HT-29 (cell line): ENCODE data around the gene PCDHGB2. TPM values are rescaled to one million over a fixed set of nuclear protein-coding genes. Genes with fewer than 3 reads are reported as not detected.
A peak's percentile ranks its signal among the peaks of the same experiment; 100 is the strongest.
"Not testable (repeated sequence)": the region's sequence is repeated elsewhere in the genome, so short reads cannot be mapped to it uniquely, and the experiment has no call there.

Experiments used
- DNase-seq: peaks from one replicate; pipeline ENCODE4 v3.0.0-alpha.2; 2015; ENCODE audit warnings: low spot score
- total RNA-seq: library from RNA; depleted of rRNA; stranded (reverse); fragments of >200 nt; shearing (Covaris generic); gene quantifications from 2 replicates; pipeline ENCODE4 v1.2.3, GENCODE V29; 2014; rRNA removed

The PCDHGB2 gene
- total RNA-seq, result 0.26 TPM in 1 of 2 replicates, not detected in the other

DNA sequence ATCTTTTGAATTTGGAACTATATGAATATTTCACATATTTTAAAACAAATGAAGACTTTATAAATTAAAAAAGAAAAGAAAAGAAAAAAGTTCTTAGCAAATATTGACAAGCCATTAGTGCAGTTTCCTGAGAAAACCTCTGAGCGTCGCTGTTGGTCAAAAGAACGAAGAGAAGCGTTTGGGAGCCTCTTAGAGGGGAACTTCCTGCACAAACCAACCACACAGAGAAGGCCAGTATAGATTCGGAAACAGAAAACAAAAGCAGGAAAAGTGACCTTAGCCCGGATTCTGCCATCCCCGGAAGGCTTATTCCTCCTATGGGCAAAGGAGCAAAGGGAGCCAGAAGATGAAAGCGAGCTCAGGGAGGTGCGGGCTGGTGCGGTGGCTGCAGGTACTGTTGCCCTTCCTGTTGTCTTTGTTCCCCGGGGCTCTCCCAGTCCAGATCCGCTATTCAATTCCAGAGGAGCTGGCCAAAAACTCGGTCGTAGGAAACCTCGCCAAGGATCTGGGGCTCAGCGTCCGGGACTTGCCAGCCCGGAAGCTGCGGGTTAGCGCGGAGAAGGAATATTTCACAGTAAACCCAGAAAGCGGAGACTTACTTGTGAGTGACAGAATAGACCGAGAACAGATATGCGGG lies at the start of gene PCDHGB2:
TSS of gene PCDHGB2 (plus strand) at position 205 of the 637 bp plus-strand sequence. CDS start at position 347, 142 bp downstream.
- peak; percentile 40 for DNase-seq

DNA sequence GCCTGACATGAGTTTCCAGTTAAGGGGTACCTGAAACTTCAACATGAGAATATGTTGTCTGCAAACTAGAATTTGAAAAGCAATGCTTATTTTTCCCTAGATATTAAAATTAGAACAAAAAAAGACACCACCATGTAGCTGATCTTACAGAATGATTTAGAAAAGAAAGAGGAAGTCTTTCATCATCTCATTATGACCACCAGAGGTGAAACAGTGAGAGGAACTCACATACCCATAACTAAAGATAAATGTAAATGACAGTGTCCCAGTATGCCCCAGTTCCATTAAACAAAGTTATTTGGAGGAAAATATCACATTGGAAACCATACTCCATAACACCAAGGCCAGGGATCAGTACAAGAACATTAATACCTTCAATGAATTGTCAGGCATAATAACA lies 46.1 kb upstream of the PCDHGB2 start:
- DNase-seq, result no peak

DNA sequence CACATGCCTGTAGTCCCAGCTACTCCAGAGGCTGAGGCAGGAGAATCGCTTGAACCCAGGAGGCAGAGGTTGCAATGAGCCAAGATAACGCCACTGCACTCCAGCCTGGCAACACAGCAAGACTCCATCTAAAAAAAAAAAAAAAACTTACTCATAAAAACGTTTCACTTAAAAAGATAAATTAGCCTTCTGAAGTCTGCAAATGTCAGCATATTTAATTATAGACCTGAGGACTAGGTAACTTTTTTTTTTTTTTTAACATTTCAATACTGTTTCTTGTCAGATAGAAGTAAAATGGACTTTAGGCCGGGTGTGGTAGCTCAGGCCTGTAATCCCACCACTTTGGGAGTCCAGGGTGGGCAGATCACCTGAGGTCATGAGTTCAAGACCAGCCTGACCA lies 42.8 kb upstream of the PCDHGB2 start:
- not testable (repeated sequence) for DNase-seq

DNA sequence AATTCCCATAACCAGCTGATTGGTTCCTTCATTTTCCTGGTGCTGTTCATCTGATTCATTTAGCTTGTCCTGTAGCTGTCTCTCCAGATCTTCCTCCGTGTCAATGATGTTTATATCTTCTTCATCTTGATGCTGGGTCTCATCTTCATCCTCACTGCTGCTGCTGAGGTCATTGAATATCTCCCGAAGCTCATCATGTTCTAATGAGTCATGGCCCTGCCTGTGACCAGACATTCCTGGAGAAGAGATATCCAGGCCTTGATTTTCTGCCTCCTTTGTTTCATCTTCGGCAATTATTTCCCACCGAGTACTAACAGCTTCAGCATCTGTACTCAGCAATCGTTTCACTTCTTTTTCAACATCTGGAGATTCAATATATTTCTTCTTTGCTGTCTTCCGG lies 40.6 kb upstream of the PCDHGB2 start:
- DNase-seq, result no peak

DNA sequence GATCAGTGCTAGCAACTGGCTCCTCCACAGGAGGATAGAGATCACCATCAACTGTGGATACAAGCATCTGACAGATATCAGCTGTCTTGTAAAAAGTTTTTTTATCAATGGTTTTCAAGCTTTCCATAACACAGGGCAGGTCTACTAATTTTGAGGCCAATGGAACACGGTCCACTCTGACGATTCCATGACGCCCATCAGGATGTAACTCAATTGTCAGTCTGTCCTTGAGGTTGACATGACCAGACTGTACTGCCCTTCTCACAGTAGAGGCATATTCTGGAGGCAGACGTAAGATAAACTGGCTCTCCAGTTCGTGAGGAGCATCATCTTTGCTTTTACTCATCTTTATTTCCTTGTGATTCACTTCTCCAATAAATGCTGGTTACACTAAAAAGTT lies 40.1 kb upstream of the PCDHGB2 start:
- no peak for DNase-seq

DNA sequence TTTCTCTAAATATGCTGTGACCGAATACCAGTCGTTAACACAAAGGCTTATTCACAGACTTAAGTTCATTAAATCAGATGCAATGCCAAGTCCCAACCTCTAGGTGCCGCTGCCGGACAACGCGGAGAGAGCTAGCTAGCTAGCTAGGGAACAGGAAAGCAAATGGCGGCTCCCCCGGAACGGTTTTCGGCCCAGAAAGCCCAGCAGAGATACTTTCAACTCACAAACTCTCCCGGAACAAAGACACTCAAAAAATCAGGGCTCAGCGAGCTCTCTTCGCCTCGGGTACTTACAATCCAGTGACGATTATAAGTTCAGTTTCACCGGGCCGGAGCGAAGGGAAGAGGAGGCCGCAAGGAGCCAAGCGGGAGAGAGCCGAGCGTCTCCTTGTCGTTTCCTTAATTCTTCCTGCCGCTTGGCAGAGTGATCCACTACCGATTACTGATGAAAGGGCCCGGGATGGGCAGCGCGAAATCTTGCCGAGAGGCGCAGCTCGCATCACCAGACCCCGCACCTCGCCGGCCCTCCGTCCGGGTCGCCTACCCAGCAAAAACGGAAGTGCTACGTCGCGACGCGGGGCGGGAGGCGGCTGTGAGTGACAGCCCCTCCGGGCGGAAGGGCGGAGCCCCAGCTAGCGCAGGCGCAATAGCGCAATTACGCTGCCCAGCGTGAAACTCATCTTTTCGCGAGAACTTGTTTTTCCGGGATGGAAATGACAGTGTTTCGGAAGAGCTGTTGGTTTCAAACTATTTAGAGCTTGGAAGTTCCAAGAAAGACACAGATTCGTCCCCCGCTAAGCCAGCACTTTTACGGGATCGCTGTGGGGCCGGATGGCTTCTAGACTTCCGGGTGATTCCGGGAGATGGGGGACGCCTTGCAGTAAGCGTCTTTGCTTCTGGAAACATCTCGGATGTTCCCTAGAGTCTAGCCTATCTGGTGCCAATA lies 39.3 kb upstream of the PCDHGB2 start, which contains the start of gene TAF7:
TSS of gene TAF7 (minus strand) at position 560 of the 945 bp plus-strand sequence. CDS start 740 bp downstream, outside the sequence.
- peak; percentile 96 for DNase-seq

DNA sequence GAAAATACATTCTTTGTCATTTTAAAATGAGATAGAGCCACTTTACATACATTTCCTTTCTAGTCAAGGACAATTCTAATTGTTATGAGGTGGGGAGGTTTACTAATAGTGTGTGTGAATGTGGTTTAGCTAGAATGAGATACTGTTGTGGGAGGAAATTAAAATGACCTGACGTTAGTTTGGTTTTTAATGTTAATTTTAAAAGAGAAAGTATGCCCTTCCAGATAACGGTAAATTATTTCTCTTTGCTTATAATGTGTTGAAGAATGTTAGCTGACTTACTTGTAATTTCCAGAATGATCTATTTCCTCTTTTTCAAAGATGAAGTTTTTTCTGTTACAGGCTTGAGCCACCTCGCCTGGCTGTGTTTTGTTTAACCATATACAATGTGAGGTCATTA lies 37.5 kb upstream of the PCDHGB2 start:
- no peak for DNase-seq

DNA sequence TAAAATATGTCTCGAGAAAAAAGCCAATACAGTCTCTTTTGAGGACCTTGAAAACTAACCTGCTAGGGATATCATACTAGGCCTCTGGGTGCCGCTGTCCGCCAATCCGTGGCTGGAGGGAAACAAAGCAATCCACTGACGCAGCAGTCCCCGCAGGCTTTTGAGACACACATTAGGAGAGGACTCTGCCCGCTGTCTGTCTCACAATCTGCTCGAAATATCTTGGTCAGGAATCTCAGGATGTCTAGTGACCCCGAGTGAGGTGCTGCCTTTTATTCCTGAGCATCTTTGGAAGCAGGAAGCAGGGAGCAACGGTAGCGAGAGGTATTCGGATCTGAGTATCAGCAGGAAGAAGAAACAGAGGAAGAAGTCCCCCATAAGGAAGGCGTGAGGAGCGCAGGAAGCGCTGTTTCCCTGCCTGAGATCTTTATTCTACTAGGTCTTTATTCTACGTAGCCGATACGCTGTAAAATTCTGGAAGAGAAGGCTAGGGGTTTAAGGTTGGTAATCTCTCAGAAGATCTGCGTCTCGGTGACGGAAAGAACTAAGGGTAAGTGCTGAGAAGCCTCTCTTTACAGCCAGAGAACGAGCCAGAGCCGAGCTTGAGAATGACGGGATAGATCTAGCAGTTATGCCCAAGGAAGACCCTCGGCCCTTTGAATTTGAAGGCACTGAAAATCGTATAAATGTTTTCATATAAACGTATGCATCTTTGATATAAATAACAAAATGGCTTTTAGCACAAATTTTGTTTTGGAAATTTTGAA lies 33.5 kb upstream of the PCDHGB2 start:
- DNase-seq, result no peak

DNA sequence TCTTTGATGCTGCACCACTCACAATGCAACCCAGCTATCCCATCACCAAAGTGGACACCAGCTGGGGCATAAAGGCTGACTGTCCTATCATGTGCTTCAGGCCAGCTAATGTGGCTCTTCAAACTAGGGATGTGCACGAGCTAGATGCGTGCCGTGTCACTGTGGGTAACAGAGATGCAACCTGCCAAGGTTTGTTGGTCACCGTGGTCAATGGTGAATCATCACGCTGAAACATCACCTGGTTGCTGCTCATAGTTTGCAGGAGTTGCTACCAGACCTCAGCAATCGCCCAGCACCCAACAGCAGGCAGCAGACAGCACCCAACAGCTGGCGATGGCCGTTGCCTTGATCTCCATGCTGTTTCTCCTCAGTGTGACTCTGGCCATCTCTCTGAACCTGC lies 31.6 kb upstream of the PCDHGB2 start:
- DNase-seq, result no peak

DNA sequence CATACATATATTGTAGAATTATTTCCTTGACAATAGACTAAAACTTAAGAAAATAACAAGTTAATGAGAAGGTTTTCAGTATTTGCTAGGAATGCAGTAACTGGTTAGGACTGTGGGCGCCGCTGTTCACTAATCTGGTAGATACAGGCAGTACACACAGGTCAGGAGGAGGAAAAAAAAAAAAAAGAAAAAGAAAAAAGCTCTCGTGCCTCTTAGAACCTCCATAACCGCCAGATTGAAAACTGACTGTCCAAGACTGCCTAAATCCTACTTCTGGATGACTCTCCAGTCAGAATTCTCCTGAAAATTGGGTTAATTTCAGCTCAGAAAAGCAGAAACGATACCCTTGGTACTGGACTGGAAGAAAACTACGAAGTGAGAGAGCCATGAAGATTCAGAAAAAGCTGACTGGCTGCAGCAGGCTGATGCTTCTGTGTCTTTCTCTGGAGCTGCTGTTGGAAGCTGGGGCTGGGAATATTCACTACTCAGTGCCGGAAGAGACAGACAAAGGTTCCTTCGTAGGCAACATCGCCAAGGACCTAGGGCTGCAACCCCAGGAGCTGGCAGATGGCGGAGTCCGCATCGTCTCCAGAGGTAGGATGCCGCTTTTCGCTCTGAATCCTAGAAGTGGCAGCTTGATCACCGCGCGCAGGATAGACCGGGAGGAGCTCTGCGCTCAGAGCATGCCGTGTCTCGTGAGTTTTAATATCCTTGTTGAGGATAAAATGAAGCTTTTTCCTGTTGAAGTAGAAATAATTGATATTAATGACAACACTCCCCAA lies 29.3 kb upstream of the PCDHGB2 start, which contains the start of gene PCDHGA1:
TSS of gene PCDHGA1 (plus strand) at position 216 of the 782 bp plus-strand sequence.
- peak; percentile 47 for DNase-seq

DNA sequence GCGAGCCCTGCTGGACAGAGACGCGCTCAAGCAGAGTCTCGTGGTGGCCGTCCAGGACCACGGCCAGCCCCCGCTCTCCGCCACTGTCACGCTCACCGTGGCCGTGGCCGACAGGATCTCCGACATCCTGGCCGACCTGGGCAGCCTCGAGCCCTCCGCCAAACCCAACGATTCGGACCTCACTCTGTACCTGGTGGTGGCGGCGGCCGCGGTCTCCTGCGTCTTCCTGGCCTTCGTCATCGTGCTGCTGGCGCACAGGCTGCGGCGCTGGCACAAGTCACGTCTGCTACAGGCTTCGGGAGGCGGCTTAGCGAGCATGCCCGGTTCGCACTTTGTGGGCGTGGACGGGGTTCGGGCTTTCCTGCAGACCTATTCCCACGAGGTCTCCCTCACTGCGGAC lies 27.2 kb upstream of the PCDHGB2 start:
- not testable (repeated sequence) for DNase-seq

DNA sequence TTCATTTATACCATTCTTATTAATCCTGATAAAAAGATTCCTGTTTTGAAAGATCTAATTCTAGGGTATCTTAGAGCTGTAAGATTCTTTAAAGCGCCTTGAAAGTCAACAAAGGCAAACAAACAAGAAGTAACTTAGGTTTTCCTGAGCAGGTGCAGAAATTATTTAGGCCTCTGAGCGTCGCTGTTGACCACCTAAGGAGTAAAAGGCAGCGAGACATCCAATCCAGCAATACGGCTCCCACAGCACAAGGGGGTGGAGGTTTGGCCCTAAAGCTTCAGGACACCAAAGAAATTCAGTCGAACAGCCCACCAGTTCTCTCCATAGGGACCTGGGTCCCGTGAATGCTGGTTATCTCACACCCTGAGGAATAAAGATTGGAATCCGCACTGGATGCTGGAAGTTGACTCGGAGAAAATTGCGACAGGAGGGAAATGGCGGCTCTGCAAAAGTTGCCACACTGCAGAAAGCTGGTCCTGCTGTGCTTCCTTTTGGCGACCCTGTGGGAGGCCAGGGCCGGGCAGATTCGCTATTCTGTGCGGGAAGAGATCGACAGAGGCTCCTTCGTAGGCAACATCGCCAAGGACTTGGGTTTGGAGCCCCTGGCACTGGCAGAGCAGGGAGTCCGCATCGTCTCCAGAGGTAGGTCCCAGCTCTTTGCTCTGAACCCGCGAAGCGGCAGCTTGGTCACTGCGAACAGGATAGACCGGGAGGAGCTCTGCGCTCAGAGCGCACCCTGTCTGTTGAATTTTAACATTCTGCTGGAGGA lies 21.1 kb upstream of the PCDHGB2 start, which contains the start of gene PCDHGA2:
TSS of gene PCDHGA2 (plus strand) at position 223 of the 769 bp plus-strand sequence.
- DNase-seq, result no peak

DNA sequence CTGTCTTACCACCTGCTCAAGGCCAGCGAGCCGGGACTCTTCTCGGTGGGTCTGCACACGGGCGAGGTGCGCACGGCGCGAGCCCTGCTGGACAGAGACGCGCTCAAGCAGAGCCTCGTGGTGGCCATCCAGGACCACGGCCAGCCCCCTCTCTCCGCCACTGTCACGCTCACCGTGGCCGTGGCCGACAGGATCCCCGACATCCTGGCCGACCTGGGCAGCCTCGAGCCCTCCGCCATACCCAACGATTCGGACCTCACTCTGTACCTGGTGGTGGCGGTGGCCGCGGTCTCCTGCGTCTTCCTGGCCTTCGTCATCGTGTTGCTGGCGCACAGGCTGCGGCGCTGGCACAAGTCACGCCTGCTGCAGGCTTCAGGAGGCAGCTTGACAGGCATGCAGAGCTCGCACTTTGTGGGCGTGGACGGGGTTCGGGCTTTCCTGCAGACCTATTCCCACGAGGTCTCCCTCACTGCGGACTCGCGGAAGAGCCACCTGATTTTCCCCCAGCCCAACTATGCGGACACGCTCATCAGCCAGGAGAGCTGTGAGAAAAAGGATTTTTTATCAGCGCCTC lies 18.9 kb upstream of the PCDHGB2 start:
- DNase-seq, result not testable (repeated sequence)

DNA sequence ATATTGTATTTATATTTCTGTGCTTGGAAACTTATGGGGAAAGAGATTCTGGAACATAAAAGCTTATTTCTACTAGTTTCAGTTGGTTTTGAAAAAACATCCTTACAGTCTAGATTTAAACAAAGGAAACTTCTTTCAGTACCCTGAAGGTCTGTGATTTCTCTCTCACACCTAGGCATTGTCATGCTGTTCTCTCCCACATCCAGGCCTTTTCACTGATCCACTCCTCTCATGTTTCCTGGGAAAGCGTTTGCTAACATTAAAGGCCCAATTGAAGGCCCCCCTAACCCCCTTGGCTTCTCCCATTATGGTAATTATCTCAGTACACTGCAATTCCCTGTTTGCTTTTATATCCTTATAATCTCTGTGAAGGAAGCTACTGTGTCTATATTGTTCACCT lies 17.0 kb upstream of the PCDHGB2 start:
- no peak for DNase-seq

DNA sequence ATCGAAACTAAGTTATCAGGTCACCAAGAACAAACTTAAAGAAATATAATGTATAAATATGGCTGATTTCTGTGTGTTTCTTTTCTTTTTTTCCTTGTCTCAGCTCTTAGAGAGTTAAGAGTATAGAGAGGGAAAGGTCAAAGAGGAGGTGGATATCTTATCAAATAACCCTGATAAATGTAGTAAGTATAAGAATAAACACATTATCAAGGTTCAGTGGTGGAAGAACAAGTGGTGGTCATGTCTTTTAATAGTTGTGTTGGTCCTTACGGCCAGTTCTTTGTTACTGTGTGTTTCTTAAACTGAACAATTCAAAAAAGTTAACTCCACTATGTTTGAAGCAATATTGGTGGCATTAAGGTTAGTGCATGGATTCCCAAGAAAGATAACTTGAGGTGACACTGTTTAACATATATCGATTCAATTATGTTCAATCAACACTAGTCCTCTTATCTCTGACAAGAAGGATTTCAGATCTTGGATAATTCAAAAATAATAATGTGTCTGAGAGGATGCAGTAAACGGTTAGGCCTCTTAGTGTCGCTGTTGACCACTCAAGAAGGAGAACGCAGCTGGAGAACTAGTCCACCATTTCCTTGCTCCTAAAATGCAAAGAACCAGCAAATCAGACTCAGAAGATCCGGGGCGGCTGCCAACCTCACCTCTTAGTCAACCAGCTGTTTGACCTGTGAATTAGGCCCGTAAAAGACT lies 16.4 kb upstream of the PCDHGB2 start, which contains the start of gene PCDHGA3:
TSS of gene PCDHGA3 (plus strand) at position 588 of the 711 bp plus-strand sequence. CDS start 205 bp downstream, outside the sequence.
- DNase-seq, result peak; percentile 40

DNA sequence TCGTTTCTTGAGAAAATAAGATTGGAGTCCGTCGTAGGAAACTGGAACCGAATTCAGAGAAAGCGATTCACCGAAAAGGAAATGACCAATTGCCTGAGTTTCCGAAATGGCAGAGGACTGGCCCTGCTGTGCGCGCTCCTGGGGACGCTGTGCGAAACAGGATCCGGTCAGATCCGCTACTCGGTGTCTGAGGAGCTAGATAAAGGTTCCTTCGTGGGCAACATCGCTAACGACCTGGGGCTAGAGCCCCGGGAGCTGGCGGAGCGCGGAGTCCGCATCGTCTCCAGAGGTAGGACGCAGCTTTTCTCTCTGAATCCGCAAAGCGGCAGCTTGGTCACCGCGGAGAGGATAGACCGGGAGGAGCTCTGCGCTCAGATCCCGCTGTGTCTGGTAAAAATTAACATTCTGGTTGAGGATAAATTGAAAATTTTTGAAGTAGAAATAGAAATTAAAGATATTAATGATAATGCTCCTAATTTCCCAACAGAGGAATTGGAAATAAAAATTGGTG lies 15.8 kb upstream of the PCDHGB2 start:
- no peak for DNase-seq

DNA sequence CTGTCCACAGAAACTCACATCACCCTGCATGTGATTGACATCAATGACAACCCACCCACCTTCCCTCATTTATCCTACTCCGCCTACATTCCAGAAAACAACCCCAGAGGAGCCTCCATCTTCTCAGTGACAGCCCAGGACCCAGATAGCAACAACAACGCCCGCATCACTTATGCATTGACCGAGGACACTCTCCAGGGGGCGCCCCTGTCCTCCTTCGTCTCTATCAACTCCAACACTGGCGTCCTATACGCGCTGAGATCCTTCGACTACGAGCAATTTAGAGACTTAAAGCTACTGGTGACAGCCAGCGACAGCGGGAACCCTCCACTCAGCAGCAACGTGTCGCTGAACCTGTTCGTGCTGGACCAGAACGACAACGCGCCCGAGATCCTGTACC lies 14.5 kb upstream of the PCDHGB2 start:
- no peak for DNase-seq

DNA sequence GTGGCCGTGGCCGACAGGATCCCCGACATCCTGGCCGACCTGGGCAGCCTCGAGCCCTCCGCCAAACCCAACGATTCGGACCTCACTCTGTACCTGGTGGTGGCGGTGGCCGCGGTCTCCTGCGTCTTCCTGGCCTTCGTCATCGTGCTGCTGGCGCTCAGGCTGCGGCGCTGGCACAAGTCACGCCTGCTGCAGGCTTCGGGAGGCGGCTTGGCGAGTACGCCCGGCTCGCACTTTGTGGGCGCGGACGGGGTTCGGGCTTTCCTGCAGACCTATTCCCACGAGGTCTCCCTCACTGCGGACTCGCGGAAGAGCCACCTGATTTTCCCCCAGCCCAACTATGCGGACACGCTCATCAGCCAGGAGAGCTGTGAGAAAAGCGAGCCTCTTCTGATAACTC lies 13.8 kb upstream of the PCDHGB2 start:
- DNase-seq, result not testable (repeated sequence)
